Activated T-helper 1 cell treated with anti-CD3 and anti-CD28 coated beads, Interleukin-2, amount 50 U/mL, for 16 hours (primary cell): ENCODE measurements around the gene FHL2.

ENCODE experiments used
- DNase-seq, 2 donors: peaks; one replicate each; pipeline ENCODE4 v3.0.0-alpha.2; 2020; ENCODE audit warnings: low read depth in 1 of 2, low spot score in 1 of 2

FHL2 gene, protein sequence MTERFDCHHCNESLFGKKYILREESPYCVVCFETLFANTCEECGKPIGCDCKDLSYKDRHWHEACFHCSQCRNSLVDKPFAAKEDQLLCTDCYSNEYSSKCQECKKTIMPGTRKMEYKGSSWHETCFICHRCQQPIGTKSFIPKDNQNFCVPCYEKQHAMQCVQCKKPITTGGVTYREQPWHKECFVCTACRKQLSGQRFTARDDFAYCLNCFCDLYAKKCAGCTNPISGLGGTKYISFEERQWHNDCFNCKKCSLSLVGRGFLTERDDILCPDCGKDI

DNA sequence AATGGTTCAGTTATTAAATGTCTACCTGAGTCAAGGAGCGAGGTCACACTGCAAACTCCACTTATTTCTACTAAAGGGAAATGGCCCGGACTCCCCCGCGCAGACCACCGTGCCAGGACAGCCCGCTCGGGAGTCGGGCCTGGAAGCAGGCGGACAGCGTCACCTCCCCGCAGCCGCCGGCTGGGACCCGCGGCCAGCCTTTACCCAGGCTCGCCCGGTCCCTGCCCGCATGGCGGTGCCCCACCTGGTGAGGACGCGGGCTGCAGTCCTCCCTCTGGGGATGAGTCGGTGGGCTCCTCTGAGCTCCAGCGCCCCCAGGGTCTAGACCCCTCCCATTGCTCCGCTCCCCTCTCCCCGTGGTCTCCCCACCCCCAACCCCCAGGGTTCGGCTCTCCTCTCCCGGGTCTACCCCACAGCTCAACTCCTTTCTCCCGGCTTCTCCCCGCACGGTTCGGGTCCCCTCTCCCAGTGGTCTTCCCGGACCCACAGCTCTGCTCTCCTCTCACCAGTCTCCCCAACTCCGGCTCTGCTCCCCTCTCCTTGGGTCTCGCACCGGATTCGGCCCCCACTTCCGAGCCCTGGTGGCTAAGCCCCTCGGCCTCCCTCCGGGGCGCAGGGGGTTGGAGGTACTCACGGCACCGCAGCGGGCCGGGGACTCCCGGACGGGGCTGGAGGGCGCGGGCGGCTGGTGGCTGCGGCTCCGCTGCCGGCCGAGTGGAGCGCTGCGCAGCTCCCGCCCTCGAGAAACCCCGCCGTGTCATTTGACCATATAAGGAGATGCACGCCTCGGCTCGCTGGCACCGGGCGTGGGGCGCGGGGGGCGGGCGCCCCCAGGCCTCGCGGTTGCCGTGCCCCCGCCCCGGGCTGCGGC, at the start of gene FHL2:
FHL2 (minus strand) TSS at position 716 of the 871 bp plus-strand sequence. CDS start 12,535 bp downstream, outside the sequence.
- DNase-seq: peak; percentile 25 to 44

- DNase-seq: no peak
Observed at GRCh38 chr2:105447476-105447875, 48.6 kb upstream of the FHL2 start.

DNA sequence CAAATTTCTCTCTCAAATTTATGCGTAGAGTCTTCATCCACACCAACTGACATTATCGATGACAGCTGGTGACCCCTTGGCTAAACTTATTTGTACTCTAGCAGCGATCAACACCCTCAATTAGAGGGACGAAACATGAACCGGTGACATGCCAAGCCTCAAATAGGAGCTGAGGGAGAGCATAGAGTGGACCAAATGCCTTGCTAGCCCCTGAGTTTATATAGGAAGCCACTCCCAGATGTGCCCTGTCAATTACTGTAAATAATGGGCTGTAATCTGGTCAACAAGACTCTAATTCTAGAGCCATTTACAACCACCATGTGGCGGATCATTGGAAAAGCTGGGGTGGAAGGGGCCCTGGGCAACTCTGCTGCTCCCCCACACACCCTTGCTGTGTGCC, 47.6 kb upstream of the FHL2 start:
- DNase-seq: no peak

GRCh38 chr2:105445976-105446375, 47.1 kb upstream of the FHL2 start:
- DNase-seq: no peak

- no peak for DNase-seq
Observed at GRCh38 chr2:105445498-105445897, 46.6 kb upstream of the FHL2 start.

DNA sequence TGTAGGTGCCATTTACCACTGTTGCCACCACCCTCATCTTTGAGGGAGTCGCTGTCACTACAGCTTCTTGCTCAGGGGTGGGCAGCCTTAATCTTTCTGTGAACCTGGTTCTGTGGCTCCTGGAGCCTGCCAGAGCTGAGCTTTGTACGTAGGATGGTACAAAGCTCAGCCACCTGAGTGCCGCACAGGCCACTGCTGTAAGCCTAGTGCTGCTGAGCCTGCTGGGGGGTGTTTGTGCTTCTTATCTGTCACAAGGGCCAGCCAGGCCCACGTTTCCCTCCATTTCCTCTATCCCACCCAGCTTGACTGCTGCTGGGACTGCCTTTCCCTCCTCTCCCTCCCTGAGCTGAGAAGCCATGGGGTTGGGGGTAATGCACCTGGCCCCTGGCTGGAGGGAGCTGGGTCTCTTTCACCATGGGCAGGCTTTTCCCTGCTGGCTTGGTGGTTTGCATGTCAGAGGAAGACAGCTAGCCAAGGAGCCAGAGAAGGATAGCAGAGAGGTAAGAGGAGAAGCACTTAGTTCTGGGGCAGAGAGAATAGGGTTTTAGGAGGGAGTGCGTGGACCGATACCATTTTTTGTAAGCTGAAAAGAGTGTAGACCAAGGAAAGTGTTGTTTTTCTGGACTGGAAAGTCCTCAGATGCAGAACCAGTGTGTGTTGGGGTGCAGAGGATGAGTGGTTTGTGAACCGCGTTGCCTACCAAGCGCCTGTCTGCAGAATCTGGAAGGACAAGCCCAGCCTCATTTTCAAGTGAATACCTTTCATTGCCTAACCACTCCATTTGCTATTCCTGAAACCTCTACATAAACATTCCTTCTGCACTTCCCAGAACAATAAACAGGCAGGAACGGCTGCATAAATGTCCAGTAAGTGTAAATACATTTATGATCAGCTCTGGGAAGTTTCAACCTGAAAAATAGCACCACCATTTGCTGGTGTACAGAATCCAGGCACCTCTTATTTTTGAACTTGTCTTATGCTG, 45.1 kb upstream of the FHL2 start:
- no peak for DNase-seq

GRCh38 chr2:105442721-105443120, 43.9 kb upstream of the FHL2 start:
- no peak for DNase-seq

DNA sequence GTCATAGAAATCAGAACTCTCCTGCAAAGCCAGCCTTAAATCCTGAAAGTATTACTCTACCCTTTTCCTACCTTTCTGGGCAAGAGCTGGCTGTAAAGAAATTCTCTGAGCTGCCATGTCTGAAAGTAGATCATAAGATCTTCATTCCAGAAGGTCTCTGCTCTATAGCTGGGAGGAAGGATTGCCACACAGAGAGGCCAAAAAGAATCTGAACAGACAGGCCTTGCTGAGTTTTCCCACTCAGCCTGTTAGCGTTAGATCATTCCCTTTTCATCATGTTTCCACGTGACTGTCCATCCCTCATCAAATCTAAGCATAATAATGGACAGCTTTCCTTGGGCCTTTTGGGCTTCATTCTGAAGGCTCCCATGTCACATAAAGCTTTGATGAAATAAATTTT, 43.2 kb upstream of the FHL2 start:
- no peak for DNase-seq

GRCh38 chr2:105439141-105439540, 40.3 kb upstream of the FHL2 start:
- DNase-seq: no peak

DNA sequence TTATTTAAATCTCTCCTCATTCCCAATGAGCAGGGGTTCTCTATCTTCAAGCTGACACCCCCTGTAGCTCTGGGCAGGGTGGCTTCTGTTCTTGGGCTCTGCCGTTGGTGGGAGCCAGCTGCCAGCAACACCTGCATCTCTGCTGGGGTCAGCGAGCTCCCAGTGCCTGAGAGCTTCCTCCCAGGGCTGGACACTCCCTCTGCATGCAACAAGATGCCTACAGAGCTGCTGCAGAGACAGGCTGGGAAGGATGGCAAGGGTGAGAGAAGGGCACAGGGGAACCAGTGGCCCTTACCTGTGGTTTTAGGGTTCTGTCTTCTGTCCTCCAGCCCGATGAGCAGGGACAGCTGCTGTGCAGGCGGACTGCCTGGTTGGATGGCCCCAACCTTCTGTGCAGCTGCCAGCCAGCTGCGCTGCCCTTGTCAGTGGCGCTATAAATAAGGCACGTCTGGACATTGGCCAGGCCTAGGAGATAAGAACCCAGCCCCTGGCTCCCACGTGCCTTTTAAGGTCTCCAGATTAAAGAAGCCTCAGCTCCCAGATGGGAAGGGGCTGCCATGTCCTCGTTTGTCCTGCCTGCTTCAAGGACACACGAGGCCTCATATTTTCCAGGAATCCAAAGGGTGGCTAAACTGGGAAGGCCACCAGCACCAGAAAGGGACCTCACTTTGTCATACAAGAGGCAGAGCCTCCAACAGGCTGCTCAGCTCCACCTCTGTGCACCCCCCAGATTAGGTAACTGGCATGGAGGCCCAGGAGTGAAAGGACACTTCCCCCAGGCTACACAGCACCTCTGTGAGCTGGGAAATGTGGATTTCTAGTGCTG, 39.5 kb upstream of the FHL2 start:
- no peak for DNase-seq

DNA sequence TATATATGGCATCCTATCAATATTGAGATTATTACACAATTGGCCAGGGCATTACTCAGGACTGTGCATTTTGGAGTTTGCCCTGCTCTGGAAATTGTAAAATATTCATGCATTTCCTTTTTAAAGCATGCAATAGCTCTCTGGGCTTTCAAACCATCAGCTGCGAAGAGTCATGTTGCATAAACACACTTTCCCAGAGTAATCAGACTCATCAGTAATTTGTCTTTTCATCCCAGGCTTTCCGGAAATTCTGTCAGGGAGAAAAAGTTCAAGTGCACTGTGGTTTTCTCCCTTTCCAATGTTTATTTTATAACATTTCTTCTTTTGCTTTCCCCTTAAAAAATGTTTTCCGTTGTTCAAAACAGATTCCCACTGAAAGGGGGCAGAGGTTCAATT, 38.9 kb upstream of the FHL2 start:
- no peak for DNase-seq

DNA sequence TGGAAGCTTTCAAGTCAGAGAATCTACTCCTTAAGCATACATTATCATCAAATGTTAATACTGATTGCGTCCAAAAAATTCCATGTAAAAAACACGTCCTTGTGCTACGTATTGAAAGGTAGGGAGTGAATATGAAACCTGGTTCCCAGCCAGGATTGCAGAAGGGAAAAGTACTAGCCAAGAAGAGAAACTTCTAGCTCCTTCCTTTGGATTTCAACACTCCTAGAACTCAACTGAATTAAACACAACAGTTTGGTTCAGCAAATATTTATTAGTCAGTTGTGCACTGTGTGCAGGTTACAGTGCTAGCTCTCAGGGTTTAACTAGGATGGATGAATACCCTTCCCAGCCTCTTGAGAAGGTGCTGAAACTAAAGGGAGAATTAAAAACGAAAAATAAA, 33.9 kb upstream of the FHL2 start:
- no peak for DNase-seq

DNA sequence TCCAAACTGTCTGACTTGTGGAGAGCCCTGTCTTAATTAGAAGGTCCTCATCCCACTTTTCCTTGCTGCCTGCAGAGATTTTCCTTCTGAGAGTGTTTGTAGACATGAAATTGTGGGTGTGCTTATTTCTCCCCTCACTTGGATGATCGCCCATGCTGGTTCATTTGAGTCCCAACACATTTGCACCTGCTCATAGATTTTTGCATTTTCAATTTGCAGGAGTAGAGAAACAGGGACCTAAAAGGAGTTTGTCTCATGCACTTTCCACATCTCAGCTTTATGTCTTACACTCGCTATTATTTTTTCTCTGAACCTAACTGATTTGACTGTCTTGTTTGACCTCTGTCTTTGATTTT, 33.2 kb upstream of the FHL2 start:
- DNase-seq: no peak

GRCh38 chr2:105431367-105432043, 32.7 kb upstream of the FHL2 start:
- no peak for DNase-seq

DNA sequence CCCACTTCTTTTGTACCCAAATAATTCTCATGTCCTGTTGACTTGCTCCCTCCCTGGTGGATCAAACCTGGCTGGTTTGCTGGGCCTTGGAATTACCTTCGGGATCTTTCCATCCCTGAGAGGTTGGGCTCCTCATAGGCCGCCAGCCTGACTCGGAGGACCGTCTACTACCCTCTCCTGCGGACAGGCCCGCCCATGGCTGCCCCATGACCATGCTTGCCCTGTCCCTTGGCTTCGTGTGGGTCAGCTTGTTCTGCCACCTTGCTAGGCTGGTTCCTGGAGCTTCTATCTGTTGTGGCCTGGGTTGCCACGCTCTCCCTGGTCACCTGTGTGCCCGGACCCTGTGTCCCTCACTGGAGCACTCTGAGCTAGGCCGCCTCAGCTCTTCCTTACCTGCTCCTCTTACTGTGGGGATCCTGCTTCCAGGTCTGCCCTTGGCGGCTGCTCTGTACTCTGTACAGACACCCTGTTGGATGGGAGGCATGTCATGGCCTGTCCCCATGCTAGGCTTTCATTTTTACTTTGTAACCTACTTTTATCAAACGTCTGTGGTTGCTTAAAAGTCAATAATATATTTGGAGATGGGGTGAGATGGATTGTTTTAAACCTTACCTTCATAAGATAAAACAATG, 29.7 kb upstream of the FHL2 start:
- DNase-seq: no peak

GRCh38 chr2:105427485-105427884, 28.6 kb upstream of the FHL2 start:
- DNase-seq: no peak

GRCh38 chr2:105426626-105427292, 27.9 kb upstream of the FHL2 start:
- no peak for DNase-seq

DNA sequence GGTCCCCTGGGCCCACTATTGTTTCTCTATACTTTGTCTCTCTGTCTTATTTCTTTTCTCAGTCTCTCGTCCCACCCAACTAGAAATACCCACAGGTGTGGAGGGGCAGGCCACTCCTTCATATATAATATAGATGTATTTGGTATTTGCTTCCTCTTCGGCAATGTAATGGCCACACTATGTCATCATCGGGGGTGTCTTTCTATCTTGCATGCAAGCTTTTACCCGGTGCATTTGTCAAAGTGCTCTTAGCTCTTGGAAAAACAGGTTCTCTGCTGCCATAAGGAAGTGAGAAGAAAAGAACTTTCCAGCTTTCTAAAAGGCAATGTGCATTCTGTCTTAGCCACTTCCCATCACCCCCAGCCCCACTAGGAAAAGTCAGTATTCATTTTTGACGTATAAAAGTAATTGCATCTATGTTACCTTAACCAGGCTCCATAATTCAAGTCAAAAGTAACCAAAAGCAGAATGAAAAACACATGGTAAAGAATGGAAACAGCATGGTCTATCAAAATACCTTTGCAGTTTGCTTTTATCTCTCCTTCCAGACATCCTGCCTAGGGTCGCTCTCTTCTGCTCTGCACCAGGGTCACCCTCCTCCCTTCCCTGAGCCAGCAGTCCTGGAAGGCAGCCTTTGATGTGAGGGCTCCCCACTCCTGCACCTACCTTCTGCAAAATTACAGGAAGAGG, 27.2 kb upstream of the FHL2 start:
- no peak for DNase-seq
